GM12891 (cell line): Measurements from ENCODE around the gene P4HA2.

Experiments
- POLR2A ChIP-seq: IDR thresholded peaks from 2 replicates; pipeline ENCODE4 v1.6.1; 2011; ENCODE audit warnings: low read depth, low read length, control low read depth
- POLR2AphosphoS5 ChIP-seq: IDR thresholded peaks from 2 replicates; pipeline ENCODE4 v1.6.1; 2011; ENCODE audit warnings: low read depth, low read length, control low read depth
- TAF1 ChIP-seq: IDR thresholded peaks from 2 replicates; pipeline ENCODE4 v1.6.1; 2011; ENCODE audit warnings: low read depth, low read length, control low read depth

DNA sequence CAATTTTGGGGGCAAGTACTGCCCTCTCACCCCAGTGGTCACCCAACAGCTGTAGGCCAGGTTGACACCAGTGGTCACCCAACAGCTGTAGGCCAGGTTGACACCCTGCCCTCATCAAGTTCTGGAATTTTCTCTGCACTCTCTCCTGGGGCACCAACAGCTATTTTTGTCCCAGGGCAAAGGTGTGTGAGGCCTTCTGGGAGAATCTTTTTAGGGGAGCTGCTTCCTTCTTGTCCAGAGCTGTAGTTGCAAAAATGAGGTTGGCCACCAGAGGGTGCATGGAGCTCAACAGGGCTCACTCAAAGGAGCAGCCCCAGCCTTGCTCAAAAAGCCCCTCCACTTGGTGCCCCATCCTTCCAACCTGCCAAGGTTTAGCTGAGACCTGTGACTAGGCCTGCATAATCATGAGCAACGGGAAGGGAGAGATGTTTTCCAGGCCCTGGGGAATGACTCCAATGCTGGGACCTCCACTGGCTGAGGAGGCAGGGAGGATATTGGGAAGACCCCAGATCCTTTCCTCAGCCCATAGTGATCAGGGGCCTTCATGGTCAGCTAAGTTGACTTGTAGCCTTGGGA lies 10.6 kb upstream of the P4HA2 start:
- no peak for TF ChIP-seq POLR2A
- no peak for TF ChIP-seq POLR2AphosphoS5
- no peak for TF ChIP-seq TAF1
